Kidney tubule cell (primary cell): ENCODE measurements around the gene ZGLP1.
"Not testable (repeated sequence)": the region's sequence is repeated elsewhere in the genome, so short reads cannot be mapped to it uniquely, and the experiment has no call there.

Source experiments
- DNase-seq: peaks from one replicate; pipeline ENCODE4 v3.0.0-alpha.2; 2018; ENCODE audit warnings: low spot score

ZGLP1 gene

GRCh38 chr19:10309423-10309822 lies at the start of gene ZGLP1:
Gene ZGLP1, minus strand, starts transcription at chr19:10309815.
- no peak for DNase-seq

GRCh38 chr19:10356431-10356830 lies 46.8 kb upstream of the ZGLP1 start:
- no peak for DNase-seq

DNA sequence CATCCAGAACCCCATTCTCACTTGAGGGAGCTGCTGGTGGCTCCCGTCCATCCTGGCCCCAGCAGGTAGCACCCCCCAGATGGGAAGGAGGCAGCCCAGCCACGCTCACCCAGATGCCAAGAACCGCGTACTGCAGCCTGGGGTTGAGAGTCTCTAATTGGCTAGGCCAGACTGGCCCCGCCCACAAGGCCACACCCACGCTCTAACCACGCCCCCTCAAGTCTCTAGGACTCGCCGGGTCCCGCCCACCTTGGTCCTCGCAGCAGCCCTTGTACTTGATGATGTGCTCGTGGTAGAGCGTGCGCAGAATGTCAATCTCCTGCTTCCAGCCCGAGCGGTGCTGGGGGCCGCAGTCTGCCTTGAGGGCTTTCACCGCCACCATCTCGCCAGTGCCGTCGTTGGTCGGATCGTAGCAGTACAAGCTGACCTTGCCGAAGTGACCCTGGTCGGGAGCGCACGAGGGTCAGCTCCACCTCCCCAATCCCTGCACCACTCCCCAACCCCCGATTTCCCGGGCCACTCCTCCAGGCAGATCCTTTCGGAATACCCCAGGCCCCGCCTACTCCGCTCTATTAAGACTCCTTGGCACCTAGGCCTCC lies 44.3 kb upstream of the ZGLP1 start:
- peak; percentile 50 for DNase-seq

- no peak for DNase-seq
These were observed 43.4 kb upstream of the ZGLP1 start for GRCh38 chr19:10352764-10353671.

GRCh38 chr19:10346509-10346908 lies 36.9 kb upstream of the ZGLP1 start:
- DNase-seq: no peak

DNA sequence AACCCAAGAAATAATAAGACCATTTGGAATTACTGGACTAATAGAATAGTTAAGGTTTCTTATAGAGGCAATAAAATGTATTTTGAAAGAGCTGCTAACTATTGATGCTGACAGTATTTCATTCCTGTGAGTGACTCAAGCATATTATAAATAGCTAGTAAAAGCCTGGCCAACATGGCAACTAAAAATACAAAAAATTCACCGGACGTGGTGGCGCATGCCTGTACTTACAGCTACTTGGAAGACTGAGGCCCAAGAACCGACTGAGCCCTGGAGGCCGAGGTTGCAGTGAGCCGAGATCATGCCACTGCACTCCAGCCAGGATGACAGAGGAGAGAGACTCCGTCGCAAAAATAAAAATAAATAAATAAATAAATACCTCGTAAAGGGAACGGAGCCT lies 35.2 kb upstream of the ZGLP1 start:
- DNase-seq: no peak

- peak; percentile 34 for DNase-seq
These were observed 33.9 kb upstream of the ZGLP1 start for GRCh38 chr19:10343495-10343894.

DNA sequence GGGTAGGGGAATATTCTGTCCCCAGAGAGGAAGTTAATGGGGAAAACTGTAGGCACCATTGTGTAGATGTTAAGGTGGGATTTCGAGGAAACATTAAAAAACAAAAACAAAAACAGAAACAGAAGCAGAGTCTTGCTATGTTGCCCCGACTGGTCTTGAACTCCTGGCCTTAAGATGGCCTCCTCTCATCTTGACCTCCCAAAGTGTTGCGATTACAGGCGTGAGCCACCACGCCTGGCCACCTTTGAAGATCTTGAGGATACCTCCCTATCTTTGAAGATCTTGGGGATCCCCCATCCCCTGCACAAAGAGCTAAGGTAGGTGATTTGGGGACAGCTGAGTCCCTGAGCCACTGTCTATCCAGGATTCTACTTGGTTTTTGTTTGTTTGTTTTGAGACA lies 30.4 kb upstream of the ZGLP1 start:
- no peak for DNase-seq

DNA sequence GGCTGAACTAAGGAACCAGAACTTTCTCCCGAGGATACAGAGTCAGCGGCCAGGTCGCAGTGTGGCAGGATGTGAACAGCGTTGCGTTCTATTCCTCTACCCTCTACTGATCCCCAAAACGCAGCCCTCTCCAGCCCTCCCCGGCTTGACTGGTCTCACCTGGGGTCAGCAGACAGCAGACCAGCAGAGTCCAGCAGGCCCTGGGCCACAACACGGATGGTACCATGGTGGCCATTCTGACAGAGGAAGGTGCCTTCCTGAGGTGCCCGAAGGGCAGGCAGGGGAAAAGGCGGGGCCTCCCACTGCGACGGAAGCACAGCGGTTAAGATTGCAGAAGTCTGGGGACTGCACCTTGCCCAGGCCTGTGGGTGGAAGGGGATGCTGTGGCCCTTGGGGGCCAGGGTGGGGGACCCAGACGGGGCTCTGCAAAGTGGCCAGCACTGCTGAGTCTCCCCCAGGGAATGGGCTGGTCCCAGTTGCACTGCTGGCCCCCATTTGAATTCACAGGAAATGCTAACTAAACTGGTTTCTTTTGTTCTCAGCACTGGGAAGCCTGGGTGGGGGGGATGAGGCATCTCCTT lies 29.9 kb upstream of the ZGLP1 start, which contains the start of gene ICAM3:
TSS of gene ICAM3 (minus strand) at position 245 of the 581 bp plus-strand sequence. CDS start at position 235, 10 bp downstream.
- DNase-seq: no peak

GRCh38 chr19:10338940-10339339 lies 29.3 kb upstream of the ZGLP1 start:
- no peak for DNase-seq

DNA sequence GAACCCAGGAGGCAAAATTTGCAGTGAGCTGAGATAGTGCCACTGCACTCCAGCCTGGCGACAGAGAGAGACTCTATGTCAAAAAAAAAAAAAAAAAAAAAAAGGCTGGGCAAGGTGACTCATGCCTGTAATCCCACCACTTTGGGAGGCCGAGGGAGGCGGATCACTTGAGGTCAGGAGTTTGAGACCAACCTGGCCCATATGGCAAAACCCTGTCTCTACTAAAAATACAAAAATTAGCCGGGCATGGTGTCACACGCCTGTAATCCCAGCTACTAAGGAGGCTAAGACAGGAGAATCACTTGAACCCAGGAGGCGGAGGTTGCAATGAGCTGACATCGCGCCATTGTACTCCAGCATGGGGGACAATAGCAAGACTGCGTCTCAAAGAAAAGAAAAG lies 27.1 kb upstream of the ZGLP1 start:
- DNase-seq: not testable (repeated sequence)

GRCh38 chr19:10335352-10335985 lies 25.9 kb upstream of the ZGLP1 start:
- no peak for DNase-seq

DNA sequence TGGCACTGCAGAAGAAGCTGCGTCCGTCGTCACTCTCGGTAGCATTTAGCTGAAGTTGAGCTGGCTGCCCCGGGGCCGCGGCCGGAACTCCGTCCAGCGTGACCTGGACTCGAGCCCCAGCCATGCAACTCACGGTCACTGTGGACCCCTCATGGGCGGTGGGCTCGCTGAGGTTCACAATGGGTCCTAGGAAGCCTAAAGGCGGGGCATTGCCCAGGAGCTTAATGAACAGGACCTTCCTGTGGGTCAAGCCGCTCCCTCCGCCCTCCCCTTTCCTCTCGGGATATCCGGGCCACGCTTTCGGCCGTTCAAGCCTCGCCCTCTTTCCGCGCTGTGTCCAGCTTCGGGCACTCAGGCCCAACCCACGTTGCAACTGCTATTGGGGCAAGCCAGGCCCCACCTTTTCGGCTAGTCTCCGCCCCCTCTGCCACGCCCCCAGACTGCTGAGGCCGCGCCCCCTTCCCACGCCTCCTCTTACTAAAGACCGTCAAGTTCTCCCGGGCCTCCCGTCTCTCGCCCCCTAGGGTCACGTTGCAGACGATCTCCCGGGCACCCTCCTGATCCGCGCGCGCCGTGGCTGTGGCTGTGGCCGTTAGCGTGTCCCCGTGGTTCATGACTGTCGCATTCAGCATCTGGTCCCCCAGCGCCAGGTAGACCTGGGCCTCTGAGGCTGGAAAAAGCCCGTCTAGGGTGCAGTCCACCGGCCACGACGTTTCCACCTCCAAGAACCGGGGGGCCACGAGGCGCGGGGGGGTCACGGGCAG lies 25.2 kb upstream of the ZGLP1 start:
- peak; percentile 96 for DNase-seq

DNA sequence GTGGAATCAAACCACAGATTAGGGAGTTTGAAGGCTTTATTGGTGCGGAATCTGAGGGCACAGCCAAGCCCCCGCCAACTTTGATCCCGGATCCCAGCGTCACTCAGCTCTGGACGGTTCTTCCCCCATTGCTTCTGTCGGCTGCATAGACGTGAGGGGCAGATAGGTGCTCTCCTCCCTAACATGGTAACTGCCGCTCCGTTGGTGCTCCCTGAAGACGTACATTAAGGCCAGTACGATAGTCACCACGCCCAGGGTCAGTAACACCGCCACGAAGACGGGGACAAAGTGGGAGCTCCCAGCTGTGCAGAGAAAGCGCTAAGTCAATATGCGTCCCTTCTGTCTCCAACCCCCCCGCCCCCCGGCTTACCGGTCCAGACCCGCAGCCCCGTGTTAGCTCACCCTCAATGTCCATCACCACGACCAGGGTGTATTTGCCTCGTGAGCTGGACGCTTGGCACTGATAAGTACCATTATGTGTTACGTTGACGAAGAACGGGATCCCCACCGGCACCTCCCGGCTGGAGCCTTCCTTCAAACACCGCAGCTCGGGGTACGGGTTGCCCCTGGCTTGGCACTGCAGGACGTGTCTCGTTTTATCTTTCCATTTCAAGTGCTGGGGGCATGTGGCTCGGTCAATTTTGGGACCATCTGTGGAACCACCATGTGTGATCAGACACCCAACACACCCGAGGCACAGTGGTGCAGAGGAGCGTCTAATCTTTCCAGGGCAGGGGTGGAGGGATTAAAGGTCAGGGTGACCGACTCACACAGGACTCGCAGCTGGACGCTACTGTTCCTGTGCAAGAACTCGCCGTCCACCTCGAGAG lies 24.4 kb upstream of the ZGLP1 start:
- no peak for DNase-seq

DNA sequence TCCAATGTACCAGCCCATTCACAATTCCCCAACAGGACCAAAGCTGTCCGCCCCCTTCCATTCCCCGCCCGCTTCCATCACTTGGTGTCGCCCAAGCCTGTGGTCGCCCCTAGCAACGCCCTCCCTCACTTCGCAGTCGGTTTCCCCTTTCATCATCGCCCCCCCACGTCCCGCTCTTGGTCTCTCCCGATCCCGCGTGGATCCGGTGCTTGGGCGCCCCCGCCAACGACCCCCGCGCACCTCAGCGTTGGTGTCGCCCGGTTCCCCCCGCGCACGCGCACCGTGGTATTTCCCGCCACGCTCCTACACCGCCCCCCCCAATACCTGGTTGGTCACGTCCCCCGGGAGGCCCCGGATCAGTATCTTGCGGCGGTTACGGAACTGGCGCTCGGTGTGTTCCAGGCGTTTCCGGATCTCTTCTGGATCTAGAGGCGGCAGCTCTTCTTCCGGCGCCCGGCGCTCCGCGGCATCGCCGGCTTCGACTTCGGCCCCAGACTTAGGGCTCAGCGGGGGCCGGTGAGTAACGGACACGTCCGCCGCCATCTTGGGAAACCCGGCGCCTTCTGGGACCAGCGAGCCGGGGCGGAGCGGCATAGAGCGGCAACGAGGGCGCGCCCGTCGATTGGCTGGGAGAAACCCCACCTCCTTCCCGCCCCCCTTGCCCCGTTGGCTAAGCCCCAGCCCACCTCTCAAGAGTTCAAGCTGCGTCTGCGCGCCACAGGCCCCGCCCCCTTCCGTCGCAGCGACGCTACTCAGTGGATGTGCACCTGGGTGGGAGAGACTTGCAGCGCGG lies 23.5 kb upstream of the ZGLP1 start, which contains the start of gene RAVER1:
TSS of gene RAVER1 (minus strand) at position 565 of the 793 bp plus-strand sequence. CDS start at position 543, 22 bp downstream.
- DNase-seq: peak; percentile 96

GRCh38 chr19:10332158-10332964 lies 22.7 kb upstream of the ZGLP1 start:
- no peak for DNase-seq

DNA sequence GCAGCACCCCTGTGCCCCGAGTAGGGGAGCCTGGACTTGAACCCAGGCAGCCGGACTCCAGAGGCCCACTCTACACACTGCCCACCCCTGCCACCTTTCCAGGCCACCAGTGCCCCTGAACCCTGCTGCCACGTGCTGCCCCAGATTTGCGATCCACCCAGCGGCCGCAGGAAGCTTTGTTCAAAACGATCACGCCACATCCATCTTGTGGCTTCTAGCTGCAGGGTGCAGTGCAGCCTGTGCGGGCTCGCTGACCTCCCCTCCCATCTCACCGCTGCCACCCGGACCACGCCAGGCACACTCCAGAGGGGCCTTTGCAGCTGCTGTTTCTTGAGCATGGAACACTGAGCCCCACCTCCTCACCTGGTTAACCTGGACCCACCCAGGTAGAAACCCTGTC lies 19.9 kb upstream of the ZGLP1 start:
- DNase-seq: no peak

DNA sequence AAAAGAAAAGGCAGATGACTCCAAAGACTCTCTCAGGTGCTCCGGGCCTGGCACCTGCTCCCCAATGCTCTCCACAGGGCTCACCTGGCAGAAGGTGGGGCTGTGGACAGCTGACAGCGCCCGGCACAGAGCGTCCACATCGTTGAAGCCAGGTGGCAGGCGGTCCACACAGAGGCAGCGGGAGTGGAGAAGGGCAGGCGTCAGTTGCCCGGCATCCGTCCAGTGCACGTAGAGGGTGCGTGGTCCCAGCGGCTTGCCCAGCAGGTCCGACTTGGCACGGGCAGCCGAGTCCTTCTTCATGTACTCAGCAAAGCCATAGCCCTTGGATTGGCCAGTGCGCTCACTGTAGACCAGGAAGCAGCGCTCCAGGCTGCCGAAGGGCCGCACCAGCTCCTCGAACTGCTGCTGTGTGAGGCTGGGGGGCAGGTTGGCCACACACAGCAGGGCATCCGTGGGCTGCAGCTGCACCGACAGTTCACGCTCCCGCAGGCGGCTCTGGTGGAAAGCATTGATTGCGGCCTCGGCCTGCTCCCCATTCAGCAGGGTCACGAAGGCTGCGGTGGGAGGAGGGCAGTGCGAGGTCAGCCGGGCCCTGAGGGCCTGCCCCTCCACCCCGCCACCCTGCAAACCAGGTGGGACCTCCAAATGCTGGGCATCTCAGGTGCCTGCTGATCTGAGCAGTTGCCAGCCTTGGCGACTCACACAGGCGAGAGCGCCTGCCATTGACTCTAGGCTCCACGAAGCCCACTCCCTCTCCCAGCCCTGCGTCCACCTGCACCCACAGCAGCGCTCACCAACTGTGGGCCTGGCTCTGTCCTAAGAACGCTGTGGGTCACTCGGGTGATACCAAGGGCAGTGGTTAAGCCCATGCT lies 19.2 kb upstream of the ZGLP1 start:
- no peak for DNase-seq
